Stimulated activated CD8-positive, alpha-beta memory T cell treated with anti-CD3 and anti-CD28 coated beads, Interleukin-15, amount 100 ng/mL, for 4 hours (primary cell): Measurements from ENCODE around the gene TP53AIP1.
"Not testable (repeated sequence)": the region's sequence is repeated elsewhere in the genome, so short reads cannot be mapped to it uniquely, and the experiment has no call there.

Experiments
- DNase-seq, 2 donors: peaks; one replicate each; pipeline ENCODE4 v3.0.0-alpha.2; 2020; ENCODE audit warnings: low read depth in 2 of 2

The TP53AIP1 gene

DNA sequence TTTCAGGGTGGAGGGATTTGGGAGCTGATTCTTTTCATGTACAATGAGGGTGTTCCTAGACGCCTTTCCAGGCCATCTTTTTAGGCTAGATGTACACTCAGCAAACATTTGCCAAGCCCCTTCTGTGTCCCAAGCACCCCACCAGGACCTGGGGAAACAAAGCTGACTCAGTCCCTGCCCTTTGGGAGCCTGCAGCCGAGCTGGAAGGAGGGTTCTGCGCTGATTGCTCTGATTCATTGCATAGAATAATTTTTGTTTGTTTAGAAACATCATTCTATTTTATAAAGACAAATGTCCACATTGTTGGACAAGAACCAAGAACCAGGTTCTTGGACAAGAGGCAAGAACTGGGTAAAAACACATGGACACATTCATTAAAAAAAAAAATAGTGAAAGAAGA, 16.7 kb downstream of the TP53AIP1 start:
- DNase-seq = no peak

DNA sequence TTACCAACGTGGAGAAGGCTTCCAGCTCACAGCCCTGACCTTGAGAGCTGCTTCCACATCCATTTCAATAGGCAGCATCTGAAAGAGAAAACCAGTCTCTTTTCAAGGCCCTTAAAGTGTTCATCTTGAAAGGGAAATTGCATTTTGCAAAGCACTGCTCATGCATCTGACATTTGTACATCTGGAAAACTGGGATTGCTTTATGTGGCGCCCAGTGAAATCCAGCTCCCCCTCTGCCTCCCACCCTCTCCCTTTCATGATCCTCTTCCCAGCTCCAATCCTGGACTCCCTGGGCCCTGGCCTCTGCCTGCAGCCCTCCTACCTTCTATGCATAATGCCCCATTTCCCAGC, 17.4 kb downstream of the TP53AIP1 start:
- no peak for DNase-seq

DNA sequence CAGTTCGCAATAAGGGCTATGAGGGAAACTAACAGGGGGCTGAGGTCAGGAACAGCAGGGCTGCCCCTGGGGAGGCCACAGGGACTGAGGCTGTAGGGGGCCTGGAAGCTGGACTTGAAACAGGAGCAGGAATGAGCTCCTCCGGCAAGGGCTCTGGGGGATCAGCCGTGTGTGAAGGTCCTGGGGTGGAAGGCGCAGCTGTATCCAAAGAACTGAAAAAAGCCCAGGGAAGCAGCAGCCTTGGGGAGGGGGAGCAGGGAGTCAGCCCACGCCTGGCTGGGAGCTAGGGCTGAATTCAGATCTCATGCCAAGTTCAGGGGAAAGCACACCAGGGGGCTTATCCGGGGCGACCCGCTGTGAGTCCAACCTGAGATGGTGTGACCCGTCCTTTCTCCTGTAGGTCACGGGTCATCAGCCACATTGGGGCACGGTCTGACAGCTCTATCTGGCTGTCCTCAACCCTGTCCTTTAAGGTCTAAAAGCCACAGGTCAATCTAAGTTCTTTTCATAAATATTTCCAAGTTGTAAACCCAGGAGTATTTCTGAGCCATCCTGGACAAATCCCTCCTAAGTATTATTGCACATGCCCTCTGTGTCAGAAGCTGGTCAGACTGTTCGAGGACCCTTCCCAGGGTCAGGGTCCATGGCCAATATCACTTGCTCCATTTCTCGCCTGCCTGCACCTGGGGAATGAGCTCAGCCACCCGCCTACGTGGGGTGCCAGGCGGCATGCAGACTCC, 18.0 kb downstream of the TP53AIP1 start:
- DNase-seq = no peak

DNA sequence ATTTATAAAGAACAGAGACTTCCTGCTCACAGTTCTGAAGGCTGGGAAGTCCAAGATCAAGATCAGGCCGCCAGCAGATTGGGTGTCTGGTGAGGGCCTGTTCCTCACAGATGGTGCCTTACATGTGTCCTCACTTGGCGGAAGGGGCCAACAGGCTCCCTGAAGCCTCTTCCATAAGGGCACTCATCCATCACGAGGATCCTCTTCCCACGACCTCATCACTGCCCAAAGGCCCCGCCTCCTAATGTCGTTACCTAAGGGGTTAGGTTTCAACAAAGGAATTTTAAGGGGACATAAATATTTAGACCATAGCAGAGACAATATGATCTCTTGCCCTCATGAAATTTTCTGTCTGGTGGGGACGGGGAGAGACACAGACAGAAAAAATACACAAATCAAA, 18.6 kb downstream of the TP53AIP1 start:
- DNase-seq = no peak

DNA sequence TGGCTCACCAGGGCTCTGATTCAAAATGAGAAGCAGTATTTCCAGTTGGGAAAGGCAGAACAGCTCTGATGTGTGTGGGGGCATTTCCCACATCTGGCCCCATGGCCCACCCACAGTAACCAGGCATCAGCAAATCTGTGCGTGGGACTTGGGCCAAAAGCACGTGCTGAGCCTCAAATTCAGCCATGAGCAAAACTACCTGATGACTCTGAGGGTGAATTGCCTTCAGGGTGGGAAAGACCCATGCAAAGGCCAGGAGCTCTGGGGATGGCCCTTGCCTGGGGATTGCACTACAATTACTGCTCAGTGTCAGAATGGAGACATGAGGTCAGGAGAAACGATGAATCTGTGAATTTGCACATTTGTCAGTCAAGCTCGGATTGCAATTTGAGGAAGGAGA, 20.9 kb downstream of the TP53AIP1 start:
- no peak for DNase-seq

DNA sequence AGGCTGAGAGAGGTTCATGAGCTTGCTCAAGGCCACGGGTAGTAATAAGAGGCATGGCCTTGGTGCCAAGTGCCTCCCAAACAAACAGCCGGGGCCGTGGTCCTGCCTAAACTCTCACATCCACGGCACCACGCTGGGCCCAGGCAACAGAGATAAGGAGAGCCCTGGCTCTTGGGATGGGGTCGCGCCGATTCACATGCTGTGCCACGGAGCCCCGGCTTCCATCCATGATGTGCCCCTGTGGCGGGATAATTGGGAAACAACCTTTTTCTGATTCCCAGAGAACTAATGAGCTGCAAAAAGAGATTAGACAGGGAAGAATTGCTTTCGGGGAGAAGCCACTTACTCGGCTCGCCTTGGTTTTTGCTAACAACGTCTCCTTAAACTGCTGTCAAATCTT, 22.0 kb downstream of the TP53AIP1 start:
- no peak for DNase-seq

DNA sequence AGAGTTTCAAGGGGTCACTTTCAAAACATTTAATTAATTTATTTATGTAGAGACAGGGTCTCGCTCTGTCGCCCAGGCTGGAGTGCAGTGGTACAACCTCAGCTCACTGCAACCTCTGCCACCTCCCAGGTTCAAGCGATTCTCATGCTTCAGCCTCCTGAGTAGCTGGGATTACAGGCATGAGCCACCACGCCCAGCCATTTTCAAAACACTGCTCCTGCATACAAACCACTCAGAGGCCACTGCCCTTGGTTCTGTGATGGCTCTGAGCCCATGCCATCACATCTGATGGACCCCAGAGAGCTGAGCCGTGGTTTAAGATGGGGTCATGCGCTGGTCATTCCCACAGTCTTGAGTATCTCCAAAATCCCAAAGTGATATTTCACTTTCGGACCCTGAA, 23.0 kb downstream of the TP53AIP1 start:
- not testable (repeated sequence) for DNase-seq

DNA sequence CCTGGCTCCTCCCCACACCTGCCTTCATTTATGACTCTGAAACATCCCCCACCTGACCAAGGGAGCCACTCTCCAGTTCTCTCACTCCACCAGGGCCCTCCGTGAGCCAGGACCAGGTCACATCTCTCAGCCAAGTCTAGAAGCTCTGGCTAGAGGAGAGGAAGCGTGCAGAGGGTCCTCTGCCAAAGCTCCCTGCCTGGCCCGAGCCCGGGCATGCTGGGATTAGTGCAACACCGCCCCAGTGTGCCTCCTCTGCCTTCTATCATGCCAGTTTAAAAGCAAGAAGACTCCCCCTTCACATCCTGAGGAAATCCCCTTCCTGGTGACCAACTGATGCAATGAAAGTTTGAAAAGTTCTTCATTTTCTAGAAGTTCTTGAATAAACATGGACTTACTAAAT, 23.5 kb downstream of the TP53AIP1 start:
- no peak for DNase-seq

DNA sequence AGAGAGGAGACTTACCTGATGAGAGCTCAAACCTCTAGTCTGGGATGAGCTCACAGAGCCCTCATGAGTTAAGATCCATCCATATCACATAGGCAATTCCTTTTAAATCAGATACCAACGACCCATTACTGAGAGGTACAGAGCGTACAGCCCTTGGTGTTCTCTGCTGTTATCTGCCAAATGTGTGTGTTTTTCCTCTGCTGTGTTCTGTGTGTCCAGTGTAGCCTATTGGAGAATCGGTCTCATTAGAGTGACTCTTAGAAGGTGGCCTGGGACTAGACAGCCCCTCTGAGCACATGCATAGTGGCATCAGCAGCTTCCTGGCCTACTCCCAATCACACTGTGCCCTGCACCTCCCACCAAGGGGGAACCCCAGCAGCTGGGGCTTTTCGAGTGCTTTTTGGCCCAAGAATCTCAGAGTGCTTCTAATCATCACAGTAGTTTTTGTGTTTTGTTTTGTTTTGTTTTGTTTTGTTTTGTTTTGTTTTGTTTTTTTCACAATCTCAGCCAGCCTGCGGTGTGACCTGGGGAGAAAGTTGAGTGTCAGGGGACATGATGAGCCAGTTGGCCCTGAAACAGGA, 25.4 kb downstream of the TP53AIP1 start:
- DNase-seq = no peak

DNA sequence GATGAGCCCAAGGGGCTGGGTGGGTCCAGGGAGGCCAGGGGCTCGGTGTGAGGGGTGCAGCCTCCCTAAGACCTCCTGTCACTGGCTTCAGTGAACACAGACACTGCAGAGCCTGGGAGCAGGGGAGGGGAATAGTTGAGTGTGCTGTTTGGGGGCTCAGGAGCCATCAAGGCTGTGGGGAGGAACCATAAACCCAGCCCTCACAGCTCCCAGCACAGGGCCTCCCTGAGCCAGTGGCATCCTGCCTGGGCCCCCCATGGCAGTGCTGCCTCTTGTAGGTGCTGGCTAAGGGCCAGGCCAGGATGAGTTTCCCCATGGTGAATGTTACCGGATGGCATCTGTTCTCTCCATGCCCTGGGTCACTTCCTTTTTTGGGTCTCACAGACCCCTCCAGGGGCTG, 26.0 kb downstream of the TP53AIP1 start:
- DNase-seq = no peak

DNA sequence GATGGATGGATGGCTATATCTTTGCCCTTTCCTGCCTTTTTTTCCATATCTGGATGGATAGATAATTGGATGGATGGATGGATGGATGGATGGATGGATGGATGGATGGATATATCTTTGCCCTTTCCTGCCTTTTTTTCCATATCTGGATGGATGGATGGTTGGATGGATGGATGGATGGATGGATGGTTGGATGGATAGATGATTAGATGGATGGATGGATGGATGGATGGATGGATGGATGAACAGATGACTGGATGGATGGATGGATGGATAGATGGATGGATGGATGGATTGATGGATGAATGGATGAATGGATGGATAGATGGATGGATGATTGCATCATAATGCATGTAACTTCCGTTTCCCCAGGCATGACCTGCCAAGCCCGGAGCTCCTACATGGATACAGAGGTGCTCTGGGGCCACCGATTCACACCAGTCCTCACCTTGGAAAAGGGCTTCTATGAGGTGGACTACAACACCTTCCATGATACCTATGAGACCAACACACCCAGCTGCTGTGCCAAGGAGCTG, 26.6 kb downstream of the TP53AIP1 start:
- DNase-seq = no peak

DNA sequence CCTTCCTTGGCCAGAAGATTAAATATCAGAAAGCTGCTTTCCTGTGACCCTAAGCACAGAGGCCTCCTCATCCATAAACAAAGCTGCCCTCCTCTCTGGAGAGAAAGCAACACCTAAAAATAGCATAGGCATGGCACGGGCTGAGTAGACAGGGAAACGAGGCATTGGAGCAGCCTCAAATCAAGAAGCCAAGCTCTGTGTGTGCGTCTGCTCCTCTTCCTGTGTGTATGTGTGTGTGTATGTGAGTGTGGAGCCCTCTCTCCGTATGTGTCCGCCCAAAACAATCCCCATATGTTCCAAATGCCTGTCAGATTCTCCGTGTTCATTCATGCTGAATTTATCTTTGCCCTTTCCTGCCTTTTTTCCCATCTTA, 27.5 kb downstream of the TP53AIP1 start:
- DNase-seq = no peak

DNA sequence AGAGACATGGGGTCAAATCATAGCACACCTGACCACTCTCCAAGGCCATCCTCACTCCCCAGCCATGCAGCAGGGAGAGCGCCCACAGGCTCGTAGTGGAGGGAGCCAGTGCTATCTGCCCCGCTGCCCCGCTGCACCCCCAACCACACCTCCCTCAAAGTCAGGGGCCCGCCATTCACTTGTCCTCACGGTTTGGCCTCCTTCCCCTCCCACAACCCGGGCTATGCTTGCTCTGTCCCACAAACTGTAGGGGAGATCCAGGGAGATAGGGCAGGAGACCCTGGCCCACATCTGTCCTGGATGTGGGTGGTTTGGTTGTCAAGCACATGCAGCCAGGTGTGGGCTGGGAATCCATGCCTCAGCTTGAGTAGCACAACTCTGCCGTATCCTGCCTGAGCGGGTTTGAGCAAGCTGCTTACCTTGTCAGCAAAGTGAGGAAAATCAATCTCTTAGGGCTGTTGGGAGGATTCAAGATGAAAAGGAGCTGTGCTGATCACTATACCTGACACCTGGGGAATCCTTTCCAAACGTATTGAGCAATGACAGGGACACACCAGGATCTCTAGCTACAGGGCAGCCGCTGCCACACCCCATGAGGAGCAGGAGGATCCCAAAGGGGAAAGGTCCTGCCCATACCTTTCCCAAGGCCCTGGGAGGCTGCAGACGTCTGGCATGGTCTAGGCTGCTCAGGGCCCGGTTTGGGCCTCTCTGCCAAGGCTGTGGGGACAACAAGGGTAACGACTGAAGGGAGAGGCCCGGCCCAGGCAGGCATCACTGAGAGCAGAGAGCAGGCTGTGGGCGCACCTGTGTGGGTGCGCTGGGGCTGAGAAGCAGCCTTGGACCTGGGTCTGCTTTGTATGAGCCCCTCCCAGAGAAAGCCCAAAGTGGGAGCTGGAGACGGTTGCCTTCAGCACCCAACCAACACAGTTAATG, 28.2 kb downstream of the TP53AIP1 start:
- DNase-seq = no peak

DNA sequence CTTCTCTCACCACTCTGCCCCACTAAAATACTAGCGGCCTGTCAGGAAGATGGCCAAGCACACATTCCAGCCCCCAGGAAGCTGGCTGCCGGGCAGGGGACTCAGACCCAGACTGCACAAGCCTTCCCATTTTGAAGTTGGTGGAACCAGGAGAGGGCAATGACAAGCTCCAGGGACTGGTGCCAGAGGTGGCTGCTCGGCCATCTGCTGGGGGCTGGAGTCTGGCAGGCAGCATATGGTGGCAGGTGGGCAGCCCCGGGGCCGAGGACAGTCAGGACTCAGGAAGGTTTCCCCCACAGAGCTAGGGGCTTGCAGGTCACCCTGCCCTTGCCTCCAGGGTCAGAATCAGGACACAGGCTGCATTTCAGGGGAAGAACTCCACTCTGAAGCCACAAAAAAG, 28.9 kb downstream of the TP53AIP1 start:
- no peak for DNase-seq

DNA sequence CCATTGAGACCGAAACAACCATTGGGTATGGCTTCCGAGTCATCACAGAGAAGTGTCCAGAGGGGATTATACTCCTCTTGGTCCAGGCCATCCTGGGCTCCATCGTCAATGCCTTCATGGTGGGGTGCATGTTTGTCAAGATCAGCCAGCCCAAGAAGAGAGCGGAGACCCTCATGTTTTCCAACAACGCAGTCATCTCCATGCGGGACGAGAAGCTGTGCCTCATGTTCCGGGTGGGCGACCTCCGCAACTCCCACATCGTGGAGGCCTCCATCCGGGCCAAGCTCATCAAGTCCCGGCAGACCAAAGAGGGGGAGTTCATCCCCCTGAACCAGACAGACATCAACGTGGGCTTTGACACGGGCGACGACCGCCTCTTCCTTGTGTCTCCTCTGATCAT, 31.0 kb downstream of the TP53AIP1 start:
- no peak for DNase-seq

DNA sequence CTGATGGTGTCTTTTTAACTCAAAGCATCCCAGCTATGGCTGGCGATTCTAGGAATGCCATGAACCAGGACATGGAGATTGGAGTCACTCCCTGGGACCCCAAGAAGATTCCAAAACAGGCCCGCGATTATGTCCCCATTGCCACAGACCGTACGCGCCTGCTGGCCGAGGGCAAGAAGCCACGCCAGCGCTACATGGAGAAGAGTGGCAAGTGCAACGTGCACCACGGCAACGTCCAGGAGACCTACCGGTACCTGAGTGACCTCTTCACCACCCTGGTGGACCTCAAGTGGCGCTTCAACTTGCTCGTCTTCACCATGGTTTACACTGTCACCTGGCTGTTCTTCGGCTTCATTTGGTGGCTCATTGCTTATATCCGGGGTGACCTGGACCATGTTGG, 31.4 kb downstream of the TP53AIP1 start:
- DNase-seq = no peak

DNA sequence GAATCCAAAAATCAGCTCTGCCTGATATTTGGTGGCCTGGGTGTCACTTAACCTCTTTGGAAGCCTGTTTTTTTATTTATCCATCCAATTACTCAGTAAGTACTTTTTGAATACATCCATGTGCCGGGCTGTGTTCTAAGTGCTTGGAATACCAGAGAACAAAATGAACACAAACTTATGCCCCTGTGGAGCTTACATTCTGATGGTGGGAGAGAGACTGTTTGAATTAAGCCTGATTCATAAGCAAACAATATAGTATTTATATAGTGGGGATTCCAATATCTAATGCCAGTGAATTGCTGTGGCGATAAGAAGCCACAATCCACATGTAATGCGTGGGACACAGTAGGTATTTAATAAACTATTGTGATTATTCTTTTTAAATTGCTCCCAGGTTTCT, 32.1 kb downstream of the TP53AIP1 start:
- DNase-seq = no peak

DNA sequence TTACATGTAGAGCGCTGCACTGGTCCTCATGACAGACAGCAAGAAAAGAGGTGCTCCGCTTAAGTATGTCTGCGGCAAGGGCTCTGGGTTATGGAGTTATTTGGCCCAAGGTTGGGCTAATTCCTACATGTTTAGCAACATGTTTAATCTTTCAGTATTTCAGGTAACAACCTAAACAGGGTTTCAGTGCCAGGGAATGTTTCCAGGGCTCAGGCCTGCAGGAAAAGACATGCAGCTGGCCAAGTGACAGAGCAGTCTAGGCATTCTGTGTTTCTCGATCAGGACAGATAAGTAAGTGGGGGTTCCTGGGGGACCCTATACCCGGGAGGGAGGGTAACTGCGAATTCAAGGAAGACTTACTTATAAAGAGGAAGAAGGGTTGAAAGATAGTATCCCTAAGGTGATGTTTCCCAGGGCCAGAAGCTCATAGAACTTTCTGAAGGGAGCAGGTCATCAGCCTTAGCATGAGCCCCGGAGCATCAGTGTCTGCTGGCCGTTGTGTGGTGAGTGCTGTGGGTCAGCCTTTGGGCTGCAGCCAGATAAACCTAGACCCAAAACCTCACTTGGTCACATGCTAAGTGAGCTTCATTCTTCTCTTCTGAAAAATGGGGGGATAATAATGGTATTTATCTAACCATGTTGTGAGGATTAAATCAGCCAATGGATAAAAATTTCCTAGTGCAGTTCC, 33.1 kb downstream of the TP53AIP1 start:
- no peak for DNase-seq

DNA sequence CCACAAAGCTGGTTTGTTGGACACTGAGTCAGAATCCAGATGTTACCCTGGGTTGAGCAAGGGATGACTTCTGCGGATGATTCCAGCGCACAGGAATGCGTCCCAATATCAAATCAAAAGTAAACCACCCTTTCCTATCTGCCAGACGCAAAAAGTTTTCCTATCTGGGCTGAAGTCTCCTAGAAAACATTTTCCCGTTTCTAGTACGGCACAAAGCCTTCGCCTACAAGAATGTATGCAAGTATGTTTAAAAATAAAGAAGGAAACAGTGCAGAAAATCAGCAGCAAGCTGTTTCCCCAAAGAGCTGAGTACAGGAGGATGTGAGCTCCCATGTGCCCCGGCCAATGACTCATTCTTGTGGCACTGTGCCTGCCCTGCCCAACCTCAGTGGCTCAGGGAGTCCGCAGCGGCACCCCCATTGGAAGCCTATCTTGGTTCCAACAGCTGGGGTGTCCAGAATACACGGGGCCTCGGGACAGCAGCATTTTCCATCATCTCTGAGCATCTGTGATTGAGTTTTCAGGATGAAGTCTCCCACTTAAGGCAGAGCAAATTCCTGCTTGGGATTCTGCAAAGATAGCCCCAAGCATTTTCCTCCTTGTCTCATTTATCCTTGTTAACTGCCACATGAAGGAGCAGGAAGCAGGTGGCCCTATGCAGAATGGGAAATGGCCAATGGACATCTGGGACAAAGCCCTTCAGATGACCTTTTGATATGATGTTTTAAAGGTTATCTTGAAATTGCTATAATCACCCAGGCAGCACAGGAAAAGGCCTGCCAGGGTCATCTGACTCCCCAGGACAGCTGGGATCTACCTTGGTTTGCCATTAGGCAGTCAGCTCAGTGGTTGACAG, 34.1 kb downstream of the TP53AIP1 start:
- DNase-seq = no peak

DNA sequence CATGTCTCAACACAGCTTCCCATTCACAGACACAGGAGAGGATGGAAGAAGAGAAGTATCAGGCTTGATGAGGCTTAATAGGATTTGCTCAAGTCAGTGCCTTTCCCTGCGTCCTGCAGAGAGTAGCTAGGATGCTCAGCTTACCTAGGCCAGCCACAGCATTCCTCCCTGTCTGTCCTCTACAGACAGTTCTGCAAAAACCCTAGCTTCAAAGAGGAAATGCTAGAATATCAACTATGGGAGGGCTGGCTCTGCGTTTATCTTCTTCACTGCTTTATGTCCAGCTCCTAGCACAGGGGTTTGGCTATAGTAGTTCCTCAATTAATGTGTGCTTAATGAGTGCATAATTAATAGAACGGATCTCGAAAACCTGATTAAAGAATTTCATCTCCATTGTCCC, 35.1 kb downstream of the TP53AIP1 start:
- DNase-seq = no peak
